ENCODE data around the gene C1orf21.

Gene C1orf21

DNA sequence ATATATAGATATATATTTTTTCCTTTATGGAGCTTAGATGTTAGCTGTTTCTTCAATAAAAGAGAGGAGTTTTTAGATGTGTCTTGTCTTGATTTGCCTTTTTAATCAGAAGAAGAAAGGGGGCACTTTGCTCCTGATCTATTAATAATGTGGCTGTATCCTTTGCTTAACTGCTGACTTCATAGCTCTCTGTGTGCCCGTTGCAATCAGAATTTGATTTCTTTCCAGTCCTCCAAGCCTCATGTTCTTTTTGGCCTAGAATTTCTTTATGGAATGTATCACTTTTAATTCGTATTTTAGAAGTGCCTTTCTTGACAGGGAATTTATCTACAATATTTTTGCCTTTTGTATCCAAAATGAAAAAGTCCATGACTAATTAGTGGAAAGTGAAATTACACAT is 85.3 kb downstream of the C1orf21 start:
- H2AFZ ChIP-seq (ENCODE audit: low read depth, low read length), result no peak overlapping the region
- H3K27me3 ChIP-seq (ENCODE audit: insufficient read depth, low read length), result no peaks in the 10 kb centered on the region
- peaks cover 6% of the 10 kb centered on the region for H3K36me3 ChIP-seq (ENCODE audit: insufficient read depth, low read length)
- H3K4me3 ChIP-seq (ENCODE audit: low read length), result no peak overlapping the region
- H3K9me3 ChIP-seq (ENCODE audit: low read length), result peaks cover 20% of the 10 kb centered on the region
- no peaks in the 10 kb centered on the region for H3K4me1 ChIP-seq (ENCODE audit: insufficient read depth, low read length)

DNA sequence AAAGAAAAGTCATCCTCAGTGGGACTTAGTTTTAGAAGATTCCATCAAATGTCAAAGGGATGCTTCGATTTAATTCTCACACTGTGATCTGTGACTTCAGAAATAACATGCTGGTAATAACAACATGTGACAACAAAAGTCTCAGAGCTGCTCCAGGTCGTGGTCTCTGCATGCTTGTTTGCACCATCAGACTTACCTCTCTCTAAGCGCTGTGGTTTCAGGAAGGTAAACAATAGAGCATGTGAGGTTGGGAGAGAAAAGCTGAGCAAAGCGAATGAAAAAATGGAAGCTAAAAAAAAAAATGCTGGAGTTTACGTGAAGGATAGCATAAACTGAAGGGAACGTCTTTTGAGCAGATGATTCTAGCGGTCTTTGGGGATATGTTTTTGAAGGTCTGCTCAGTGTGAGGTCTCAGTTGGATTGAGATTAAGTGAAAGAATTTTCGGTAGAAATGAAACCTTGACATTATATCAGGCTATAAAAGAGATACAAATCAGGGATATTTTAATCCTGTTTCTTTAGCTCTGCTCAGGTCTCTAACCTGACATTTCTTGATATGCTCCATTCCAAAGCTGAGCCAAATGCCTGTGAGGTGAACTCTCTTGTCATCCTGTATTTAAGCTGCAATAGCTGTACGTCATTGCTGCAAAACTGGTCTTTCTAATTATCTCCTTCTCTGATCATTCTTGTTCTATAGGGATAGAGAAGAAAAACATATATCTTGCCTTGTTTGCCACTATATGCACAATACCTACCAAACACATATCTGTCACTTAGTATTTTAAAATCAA is 86.5 kb downstream of the C1orf21 start:
- Histone ChIP-seq H3K4me1 (ENCODE audit: insufficient read depth, low read length) (no peaks in the 10 kb centered on the region), H2AFZ (ENCODE audit: low read depth, low read length) (no peak overlapping the region), H3K36me3 (ENCODE audit: insufficient read depth, low read length) (peaks cover 18% of the 10 kb centered on the region), H3K4me3 (ENCODE audit: low read length) (no peak overlapping the region), H3K27me3 (ENCODE audit: insufficient read depth, low read length) (no peaks in the 10 kb centered on the region), H3K9me3 (ENCODE audit: low read length) (peaks cover 28% of the 10 kb centered on the region)

DNA sequence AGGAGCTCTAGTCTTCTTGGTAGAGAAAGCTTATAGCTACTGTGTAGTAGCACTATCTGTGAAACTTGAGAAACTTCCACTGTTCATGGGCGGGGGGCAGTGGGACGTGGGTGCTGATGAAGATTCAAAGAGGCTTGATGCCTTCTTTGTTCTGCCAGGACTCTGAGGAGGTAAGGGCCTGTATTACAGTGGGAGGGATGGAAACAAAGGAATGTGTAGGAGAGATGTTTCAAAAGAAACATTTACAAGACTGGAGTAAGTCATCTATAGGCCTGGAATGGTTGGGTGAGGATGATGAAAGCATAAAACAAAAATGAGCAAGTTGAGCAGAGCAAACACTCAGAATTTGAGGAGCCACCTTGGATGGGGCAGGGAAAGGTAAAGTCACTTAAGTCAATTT is 89.4 kb downstream of the C1orf21 start:
- H3K4me3 ChIP-seq (ENCODE audit: low read length), result no peak overlapping the region
- H3K4me1 ChIP-seq (ENCODE audit: insufficient read depth, low read length), result no peaks in the 10 kb centered on the region
- peaks cover 33% of the 10 kb centered on the region for H3K36me3 ChIP-seq (ENCODE audit: insufficient read depth, low read length)
- H3K27me3 ChIP-seq (ENCODE audit: insufficient read depth, low read length), result no peaks in the 10 kb centered on the region
- no peak overlapping the region for H2AFZ ChIP-seq (ENCODE audit: low read depth, low read length)
- H3K9me3 ChIP-seq (ENCODE audit: low read length), result peaks cover 36% of the 10 kb centered on the region

- H3K9me3 ChIP-seq (ENCODE audit: low read length), result peaks cover 31% of the 10 kb centered on the region
- H3K27me3 ChIP-seq (ENCODE audit: insufficient read depth, low read length), result no peaks in the 10 kb centered on the region
- H2AFZ ChIP-seq (ENCODE audit: low read depth, low read length), result no peak overlapping the region
- H3K4me3 ChIP-seq (ENCODE audit: low read length), result no peak overlapping the region
- peaks cover 36% of the 10 kb centered on the region for H3K36me3 ChIP-seq (ENCODE audit: insufficient read depth, low read length)
- H3K4me1 ChIP-seq (ENCODE audit: insufficient read depth, low read length), result no peaks in the 10 kb centered on the region
Measured at GRCh38 chr1:184479435-184480167, 92.8 kb downstream of the C1orf21 start.

- Histone ChIP-seq H3K4me1 (ENCODE audit: insufficient read depth, low read length) (no peaks in the 10 kb centered on the region), H3K9me3 (ENCODE audit: low read length) (peaks cover 23% of the 10 kb centered on the region), H3K4me3 (ENCODE audit: low read length) (no peak overlapping the region), H3K27me3 (ENCODE audit: insufficient read depth, low read length) (no peaks in the 10 kb centered on the region), H3K36me3 (ENCODE audit: insufficient read depth, low read length) (peaks cover 33% of the 10 kb centered on the region), H2AFZ (ENCODE audit: low read depth, low read length) (no peak overlapping the region)
Measured at GRCh38 chr1:184480736-184481135, 93.9 kb downstream of the C1orf21 start.

GRCh38 chr1:184482136-184482535 is 95.3 kb downstream of the C1orf21 start:
- H3K36me3 ChIP-seq (ENCODE audit: insufficient read depth, low read length), result peaks cover 30% of the 10 kb centered on the region
- H3K4me1 ChIP-seq (ENCODE audit: insufficient read depth, low read length), result no peaks in the 10 kb centered on the region
- no peaks in the 10 kb centered on the region for H3K27me3 ChIP-seq (ENCODE audit: insufficient read depth, low read length)
- H2AFZ ChIP-seq (ENCODE audit: low read depth, low read length), result no peak overlapping the region
- no peak overlapping the region for H3K4me3 ChIP-seq (ENCODE audit: low read length)
- H3K9me3 ChIP-seq (ENCODE audit: low read length), result peaks cover 16% of the 10 kb centered on the region

DNA sequence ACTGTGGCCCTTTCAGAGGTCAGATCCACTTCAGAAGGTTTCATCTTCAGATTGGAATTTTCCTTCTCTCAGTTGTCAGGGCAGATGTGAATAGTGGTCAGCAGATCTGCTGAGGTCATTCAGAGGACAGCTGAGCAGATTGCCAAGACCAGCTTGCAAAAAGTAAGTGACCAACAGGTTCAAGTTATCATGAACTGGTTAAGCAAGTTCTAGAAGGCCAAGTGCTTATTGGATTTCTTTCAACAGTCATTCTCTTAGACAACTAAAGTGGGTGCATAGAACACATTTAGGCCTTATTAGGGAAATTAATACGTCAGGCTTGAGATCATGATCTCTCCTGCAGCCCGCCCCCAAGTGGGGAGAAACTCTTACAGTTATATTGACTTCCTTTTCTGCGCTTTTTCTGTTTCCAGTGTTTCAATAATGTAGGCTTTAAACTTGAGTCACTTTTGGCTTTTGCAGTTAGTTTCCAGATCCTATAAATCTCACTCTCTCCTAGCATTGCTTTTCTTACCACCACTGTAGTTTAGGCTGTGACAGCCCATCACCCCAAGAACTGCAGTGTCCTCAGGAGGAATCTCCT is 96.4 kb downstream of the C1orf21 start:
- Histone ChIP-seq H3K4me3 (ENCODE audit: low read length) (no peak overlapping the region), H2AFZ (ENCODE audit: low read depth, low read length) (no peak overlapping the region), H3K27me3 (ENCODE audit: insufficient read depth, low read length) (no peaks in the 10 kb centered on the region), H3K36me3 (ENCODE audit: insufficient read depth, low read length) (peaks cover 20% of the 10 kb centered on the region), H3K4me1 (ENCODE audit: insufficient read depth, low read length) (peaks cover 2% of the 10 kb centered on the region), H3K9me3 (ENCODE audit: low read length) (peaks cover 9% of the 10 kb centered on the region)

GRCh38 chr1:184485751-184486723 is 99.2 kb downstream of the C1orf21 start:
- Histone ChIP-seq H3K4me3 (ENCODE audit: low read length) (no peak overlapping the region), H3K9me3 (ENCODE audit: low read length) (no peaks in the 10 kb centered on the region), H3K4me1 (ENCODE audit: insufficient read depth, low read length) (peaks cover 7% of the 10 kb centered on the region), H2AFZ (ENCODE audit: low read depth, low read length) (no peak overlapping the region), H3K36me3 (ENCODE audit: insufficient read depth, low read length) (peaks cover 3% of the 10 kb centered on the region), H3K27me3 (ENCODE audit: insufficient read depth, low read length) (no peaks in the 10 kb centered on the region)

DNA sequence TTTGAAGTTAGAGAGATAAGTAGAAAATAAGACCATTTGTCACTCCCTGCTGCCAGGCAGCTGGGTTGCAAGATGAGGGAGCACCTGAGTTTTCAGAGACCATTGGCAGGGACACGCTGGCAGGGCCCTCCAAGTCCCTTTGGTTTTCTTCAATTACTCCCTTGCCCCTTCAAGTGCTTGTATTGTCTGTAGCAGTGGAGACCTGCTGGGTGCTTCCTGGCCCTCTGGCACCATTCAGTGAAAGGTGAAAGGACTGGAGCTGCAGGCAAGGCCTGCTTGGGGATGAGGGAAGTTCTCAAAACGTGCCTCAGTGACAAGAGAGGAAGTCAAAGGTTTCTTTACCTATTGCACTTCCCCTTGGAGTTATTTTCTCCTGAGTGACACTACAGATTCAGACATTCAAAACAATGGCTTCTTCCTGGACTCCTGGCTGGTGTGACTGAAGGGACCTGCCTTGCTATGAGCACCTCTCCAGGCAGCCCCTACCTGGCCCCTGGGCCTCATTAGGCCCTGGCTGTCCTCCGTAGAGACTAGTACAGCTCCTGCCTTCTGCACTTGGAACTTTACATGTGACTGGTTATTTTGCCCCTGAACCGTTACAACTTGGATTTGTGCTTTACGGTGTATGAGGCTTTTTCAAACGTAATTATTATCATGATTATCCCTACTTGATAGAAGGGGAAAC is 100.1 kb downstream of the C1orf21 start:
- Histone ChIP-seq H3K27me3 (ENCODE audit: insufficient read depth, low read length) (no peaks in the 10 kb centered on the region), H3K4me1 (ENCODE audit: insufficient read depth, low read length) (peaks cover 7% of the 10 kb centered on the region), H3K4me3 (ENCODE audit: low read length) (no peak overlapping the region), H3K36me3 (ENCODE audit: insufficient read depth, low read length) (peaks cover 3% of the 10 kb centered on the region), H3K9me3 (ENCODE audit: low read length) (no peaks in the 10 kb centered on the region), H2AFZ (ENCODE audit: low read depth, low read length) (no peak overlapping the region)

DNA sequence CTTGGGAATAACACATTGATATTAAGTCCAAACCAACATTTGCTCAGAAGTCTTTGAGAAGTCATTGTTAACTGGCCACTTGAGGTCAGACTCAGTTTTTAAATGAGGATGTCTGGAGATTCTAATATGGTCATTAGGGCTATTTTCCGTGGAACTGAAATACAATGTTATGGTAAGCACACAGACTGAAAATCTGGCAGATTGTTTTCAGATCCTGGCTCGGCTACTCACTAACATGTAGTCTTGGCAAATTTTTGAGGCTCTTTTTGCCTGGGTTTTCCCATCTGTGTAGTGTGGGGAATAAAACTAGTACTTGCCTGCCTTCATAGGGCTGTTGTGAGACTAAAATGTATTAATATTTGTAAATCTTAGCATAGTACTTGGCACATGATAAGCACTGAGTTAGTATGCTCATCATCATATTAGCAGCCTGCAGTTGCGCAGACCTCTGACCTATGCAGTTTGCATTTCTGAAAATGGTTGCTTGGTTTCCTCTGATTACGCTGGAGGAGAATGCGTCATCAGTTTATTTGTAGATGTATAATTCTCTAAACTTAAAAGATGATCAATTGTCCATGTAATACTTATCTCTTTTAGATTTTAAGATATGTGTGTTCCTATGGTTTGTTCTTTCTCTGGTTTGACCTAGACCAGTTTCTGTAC is 100.8 kb downstream of the C1orf21 start:
- Histone ChIP-seq H3K4me1 (ENCODE audit: insufficient read depth, low read length) (peaks cover 7% of the 10 kb centered on the region), H3K36me3 (ENCODE audit: insufficient read depth, low read length) (no peaks in the 10 kb centered on the region), H3K27me3 (ENCODE audit: insufficient read depth, low read length) (no peaks in the 10 kb centered on the region), H3K4me3 (ENCODE audit: low read length) (no peak overlapping the region), H3K9me3 (ENCODE audit: low read length) (no peaks in the 10 kb centered on the region), H2AFZ (ENCODE audit: low read depth, low read length) (no peak overlapping the region)

DNA sequence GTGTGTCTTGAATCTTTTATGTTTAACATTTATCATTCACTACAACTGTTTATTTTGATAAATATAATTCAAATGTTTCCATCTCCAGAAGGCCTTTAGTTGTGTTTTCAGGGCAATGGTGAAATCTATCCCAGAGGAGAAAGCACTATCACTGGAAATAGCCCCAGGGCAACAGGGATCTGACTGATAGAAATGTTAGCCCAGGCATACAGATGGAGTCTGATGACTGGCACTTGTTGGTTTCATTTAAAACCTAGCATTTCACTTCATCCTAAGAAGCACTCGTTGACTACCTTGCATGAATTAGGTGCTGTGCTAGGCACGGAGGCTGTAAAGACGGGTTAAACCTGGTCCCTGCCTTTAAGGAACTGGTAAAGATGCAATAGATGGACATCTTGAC is 103.1 kb downstream of the C1orf21 start:
- Histone ChIP-seq H3K27me3 (ENCODE audit: insufficient read depth, low read length) (no peaks in the 10 kb centered on the region), H3K36me3 (ENCODE audit: insufficient read depth, low read length) (no peaks in the 10 kb centered on the region), H3K4me1 (ENCODE audit: insufficient read depth, low read length) (peaks cover 13% of the 10 kb centered on the region), H2AFZ (ENCODE audit: low read depth, low read length) (no peak overlapping the region), H3K9me3 (ENCODE audit: low read length) (no peaks in the 10 kb centered on the region), H3K4me3 (ENCODE audit: low read length) (no peak overlapping the region)

DNA sequence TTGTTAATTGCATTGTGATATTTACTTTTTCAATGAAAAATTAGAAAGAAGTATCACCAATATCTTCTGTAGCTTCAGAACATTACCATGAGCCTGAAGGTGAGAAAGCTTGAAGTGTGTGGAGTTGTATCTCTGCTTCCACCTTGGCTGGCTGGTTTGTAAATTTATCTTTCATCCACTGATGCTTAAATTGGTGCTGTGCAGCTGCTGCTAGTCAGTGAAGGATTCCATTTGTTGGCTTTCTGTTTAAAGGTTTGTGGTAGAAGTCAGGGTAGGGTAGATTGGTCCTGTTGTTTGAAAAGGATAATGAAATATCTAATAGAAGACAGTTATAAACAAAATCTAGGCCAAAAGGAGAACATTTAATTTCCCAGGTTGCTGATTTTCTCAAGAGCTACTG is 105.7 kb downstream of the C1orf21 start:
- peaks cover 33% of the 10 kb centered on the region for H3K4me1 ChIP-seq (ENCODE audit: insufficient read depth, low read length)
- no peaks in the 10 kb centered on the region for H3K36me3 ChIP-seq (ENCODE audit: insufficient read depth, low read length)
- no peak overlapping the region for H3K4me3 ChIP-seq (ENCODE audit: low read length)
- H3K9me3 ChIP-seq (ENCODE audit: low read length), result no peaks in the 10 kb centered on the region
- no peak overlapping the region for H2AFZ ChIP-seq (ENCODE audit: low read depth, low read length)
- no peaks in the 10 kb centered on the region for H3K27me3 ChIP-seq (ENCODE audit: insufficient read depth, low read length)
